Body of pancreas (tissue), 4 donors: ENCODE measurements around the gene EEFSEC.

Source experiments
- CTCF ChIP-seq, 7 experiments: fragments of 450-650 bp in 4 of 7; fragments of 200-600 bp in 3 of 7; sonication (generic) in 3 of 7; IDR thresholded peaks; one replicate each; pipeline ENCODE4 v1.5.1; 2016 to 2019; ENCODE audit warnings: antibody characterized with exemption in 7 of 7
- POLR2A ChIP-seq, 3 donors: fragments of 450-650 bp; IDR thresholded peaks; one replicate each; pipeline ENCODE4 v1.6.1; 2016; ENCODE audit warnings: antibody characterized with exemption in 3 of 3, mild to moderate bottlenecking in 2 of 3

GRCh38 chr3:128173200-128173599 lies 19.9 kb downstream of the EEFSEC start:
- TF ChIP-seq CTCF (IDR thresholded peaks at IDR 0.05) (no peak), POLR2A (IDR thresholded peaks at IDR 0.05) (no peak)
